Peyer's patch (tissue), 4 donors: ENCODE measurements around the gene ITGB5.
A peak's percentile ranks its signal among the peaks of the same experiment; 100 is the strongest.

Experiments
- POLR2A ChIP-seq, 2 donors: fragments of 450-650 bp; IDR thresholded peaks; one replicate each; pipeline ENCODE4 v1.5.1; 2017; ENCODE audit warnings: antibody characterized with exemption in 2 of 2, mild to moderate bottlenecking in 2 of 2, moderate library complexity in 2 of 2
- TF ChIP-seq, protein P1 (sequence below), 6 experiments: fragments of 450-650 bp in 4 of 6; fragments of 200-600 bp in 2 of 6; sonication (generic) in 1 of 6; IDR thresholded peaks; one replicate each; pipeline ENCODE4 v1.5.1; 2017 to 2019; ENCODE audit warnings: antibody characterized with exemption in 6 of 6, mild to moderate bottlenecking in 3 of 6, moderate library complexity in 1 of 6

DNA sequence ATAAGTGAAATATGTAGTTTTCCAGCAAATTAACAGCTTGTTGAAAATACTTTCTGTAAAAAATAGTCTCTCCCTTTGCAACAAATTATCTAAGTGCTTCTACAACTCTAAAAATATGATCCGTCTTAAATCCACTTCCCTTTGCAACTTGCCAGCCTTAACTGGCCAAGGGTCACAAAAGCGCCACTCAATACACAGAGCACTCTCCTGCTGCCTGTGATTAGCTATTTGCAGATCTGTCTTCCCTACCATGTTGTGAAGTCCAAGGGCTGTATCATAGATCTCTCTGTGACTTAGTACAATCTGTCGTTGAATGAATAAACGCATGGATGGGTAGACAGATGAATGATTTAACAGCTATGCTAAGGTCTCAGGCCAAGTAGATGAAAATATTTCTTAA is 76.2 kb downstream of the ITGB5 start:
- TF ChIP-seq, protein P1, sequence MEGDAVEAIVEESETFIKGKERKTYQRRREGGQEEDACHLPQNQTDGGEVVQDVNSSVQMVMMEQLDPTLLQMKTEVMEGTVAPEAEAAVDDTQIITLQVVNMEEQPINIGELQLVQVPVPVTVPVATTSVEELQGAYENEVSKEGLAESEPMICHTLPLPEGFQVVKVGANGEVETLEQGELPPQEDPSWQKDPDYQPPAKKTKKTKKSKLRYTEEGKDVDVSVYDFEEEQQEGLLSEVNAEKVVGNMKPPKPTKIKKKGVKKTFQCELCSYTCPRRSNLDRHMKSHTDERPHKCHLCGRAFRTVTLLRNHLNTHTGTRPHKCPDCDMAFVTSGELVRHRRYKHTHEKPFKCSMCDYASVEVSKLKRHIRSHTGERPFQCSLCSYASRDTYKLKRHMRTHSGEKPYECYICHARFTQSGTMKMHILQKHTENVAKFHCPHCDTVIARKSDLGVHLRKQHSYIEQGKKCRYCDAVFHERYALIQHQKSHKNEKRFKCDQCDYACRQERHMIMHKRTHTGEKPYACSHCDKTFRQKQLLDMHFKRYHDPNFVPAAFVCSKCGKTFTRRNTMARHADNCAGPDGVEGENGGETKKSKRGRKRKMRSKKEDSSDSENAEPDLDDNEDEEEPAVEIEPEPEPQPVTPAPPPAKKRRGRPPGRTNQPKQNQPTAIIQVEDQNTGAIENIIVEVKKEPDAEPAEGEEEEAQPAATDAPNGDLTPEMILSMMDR (IDR thresholded peaks at IDR 0.05) = peak in 1 of 6 experiments; percentile 17
- no peak for TF ChIP-seq POLR2A (IDR thresholded peaks at IDR 0.05)
